Measurements from ENCODE around the gene EHD1. TPM values are rescaled to one million over a fixed set of nuclear protein-coding genes. Genes with fewer than 3 reads are reported as not detected.

The EHD1 gene
- total RNA-seq, 2 experiments from 2014 or later: 101 to 153 TPM

DNA sequence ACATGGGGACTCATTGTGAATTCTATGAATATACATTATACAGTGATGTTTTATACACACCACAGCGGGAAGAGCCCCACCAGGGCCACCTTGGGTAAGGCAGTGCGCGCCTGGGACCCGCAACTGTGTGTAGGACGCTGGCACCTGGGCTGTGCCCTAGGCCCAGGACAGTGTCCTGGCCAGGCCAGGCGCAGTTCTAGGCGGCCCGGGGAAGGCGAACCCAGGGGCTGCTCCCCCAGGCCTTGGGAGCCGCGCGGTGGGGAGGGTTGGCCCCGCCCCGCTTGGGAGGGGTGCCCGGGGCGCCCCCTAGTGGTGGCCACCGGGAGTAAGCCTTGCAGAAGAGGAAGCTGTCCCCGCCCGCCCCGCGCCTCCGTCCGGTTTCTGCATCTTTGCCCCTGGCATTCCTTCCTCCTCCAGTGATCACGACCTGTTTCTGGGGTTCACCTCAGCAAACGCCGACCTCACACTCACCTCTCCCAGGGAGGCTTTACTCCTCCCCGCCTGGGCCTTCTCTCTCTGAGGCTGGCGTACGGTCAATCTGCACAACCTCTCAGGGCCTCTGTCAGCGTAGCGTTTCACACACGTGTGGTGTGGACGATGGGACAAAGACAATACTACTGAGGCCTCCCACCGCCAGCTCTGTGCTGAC is 9.5 kb upstream of the EHD1 start:
- Histone ChIP-seq H3K9me2 (ENCODE audit: insufficient read depth, low read length) (no peaks in the 10 kb centered on the region), H3K4me3 (ENCODE audit: low read depth, low read length, poor library complexity, severe bottlenecking) (peak overlapping the region; percentile 53), H3K4me2 (ENCODE audit: low read length) (peak overlapping the region; percentile 75), H3K4me1 (ENCODE audit: insufficient read depth, low read length, poor library complexity, severe bottlenecking) (peaks cover 40% of the 10 kb centered on the region), H3K79me2 (ENCODE audit: insufficient read depth, low read depth, low read length) (no peaks in the 10 kb centered on the region), H3K9me3 (ENCODE audit: low read length) (no peaks in the 10 kb centered on the region), H3K27ac (ENCODE audit: low read depth, low read length, poor library complexity, severe bottlenecking) (peak overlapping the region; percentile 44), H3K36me3 (ENCODE audit: insufficient read depth, low read length) (no peaks in the 10 kb centered on the region), H2AFZ (ENCODE audit: low read length) (peak overlapping the region; percentile 97), H4K20me1 (ENCODE audit: insufficient read depth, low read length) (no peaks in the 10 kb centered on the region)
- POLR2A ChIA-PET: interaction anchor here (0.6 to 1.7 kb wide), 3 partner anchors 11 to 42 kb away, joined by 4 to 9 read pairs (median 4); no protein-coding TSS in a partner anchor
- BruUV-seq (replicated peaks): no TSS peak
- CTCF ChIA-PET (ENCODE audit: unreplicated experiment): interaction anchor here (0.6 to 1.8 kb wide), 10 partner anchors 11 to 44 kb away, joined by 3 to 12 read pairs (median 4); partner anchors contain the start of gene CDC42BPG
- intact Hi-C loops (cut with micrococcal nuclease; ENCODE audit: unreplicated experiment): loop anchor here (1.0 kb wide), 1 partner anchor 41 kb away; no protein-coding TSS in a partner anchor
- no peak for TF ChIP-seq EZH2phosphoT487 (IDR thresholded peaks at IDR 0.05; ENCODE audit: borderline replicate concordance, low read depth, low read length)
- TF ChIP-seq, protein P1, sequence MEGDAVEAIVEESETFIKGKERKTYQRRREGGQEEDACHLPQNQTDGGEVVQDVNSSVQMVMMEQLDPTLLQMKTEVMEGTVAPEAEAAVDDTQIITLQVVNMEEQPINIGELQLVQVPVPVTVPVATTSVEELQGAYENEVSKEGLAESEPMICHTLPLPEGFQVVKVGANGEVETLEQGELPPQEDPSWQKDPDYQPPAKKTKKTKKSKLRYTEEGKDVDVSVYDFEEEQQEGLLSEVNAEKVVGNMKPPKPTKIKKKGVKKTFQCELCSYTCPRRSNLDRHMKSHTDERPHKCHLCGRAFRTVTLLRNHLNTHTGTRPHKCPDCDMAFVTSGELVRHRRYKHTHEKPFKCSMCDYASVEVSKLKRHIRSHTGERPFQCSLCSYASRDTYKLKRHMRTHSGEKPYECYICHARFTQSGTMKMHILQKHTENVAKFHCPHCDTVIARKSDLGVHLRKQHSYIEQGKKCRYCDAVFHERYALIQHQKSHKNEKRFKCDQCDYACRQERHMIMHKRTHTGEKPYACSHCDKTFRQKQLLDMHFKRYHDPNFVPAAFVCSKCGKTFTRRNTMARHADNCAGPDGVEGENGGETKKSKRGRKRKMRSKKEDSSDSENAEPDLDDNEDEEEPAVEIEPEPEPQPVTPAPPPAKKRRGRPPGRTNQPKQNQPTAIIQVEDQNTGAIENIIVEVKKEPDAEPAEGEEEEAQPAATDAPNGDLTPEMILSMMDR (conservative IDR thresholded peaks at IDR 0.05; ENCODE audit: low read length): peak; percentile 93
- DNase-seq (ENCODE audit: low spot score): peak; percentile 86

DNA sequence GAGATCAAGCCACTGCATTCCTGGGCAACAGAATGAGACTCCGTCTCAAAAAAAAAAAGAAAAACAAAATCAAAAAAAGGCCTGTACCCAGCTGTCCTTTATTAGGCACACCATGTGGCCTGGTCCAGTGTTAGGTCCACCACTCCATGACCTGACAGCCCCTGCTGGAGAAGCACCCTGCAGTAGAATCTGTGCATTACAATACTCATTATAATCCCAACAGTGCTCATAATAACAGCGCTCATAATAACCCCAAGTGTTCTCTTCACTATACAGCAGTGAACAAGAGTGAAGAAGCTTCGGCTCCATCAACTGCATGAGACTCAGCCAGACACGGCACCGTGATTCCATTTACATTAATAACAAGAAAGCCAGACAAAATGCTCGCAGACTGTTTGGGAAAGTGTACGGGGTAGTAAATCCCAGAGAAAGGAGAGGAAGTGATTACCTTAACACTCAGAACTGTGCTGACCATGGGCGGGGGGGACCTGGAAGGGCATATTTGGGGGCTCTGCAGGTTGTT is 8.9 kb upstream of the EHD1 start:
- peak overlapping the region; percentile 97 for H2AFZ ChIP-seq (ENCODE audit: low read length)
- intact Hi-C loops (cut with micrococcal nuclease; ENCODE audit: unreplicated experiment): loop anchor here (1.0 kb wide), 1 partner anchor 40 kb away; no protein-coding TSS in a partner anchor
- POLR2A ChIA-PET: interaction anchor here (0.6 to 1.7 kb wide), 3 partner anchors 39 to 109 kb away, joined by 3 to 9 read pairs (median 3); partner anchors contain the start of gene SF1
- peak overlapping the region; percentile 75 for H3K4me2 ChIP-seq (ENCODE audit: low read length)
- no peaks in the 10 kb centered on the region for H4K20me1 ChIP-seq (ENCODE audit: insufficient read depth, low read length)
- TF ChIP-seq, protein P1 (conservative IDR thresholded peaks at IDR 0.05; ENCODE audit: low read length): no peak
- no peak for TF ChIP-seq EZH2phosphoT487 (IDR thresholded peaks at IDR 0.05; ENCODE audit: borderline replicate concordance, low read depth, low read length)
- peaks cover 46% of the 10 kb centered on the region for H3K4me1 ChIP-seq (ENCODE audit: insufficient read depth, low read length, poor library complexity, severe bottlenecking)
- no peaks in the 10 kb centered on the region for H3K36me3 ChIP-seq (ENCODE audit: insufficient read depth, low read length)
- peak overlapping the region; percentile 44 for H3K27ac ChIP-seq (ENCODE audit: low read depth, low read length, poor library complexity, severe bottlenecking)
- peak overlapping the region; percentile 53 for H3K4me3 ChIP-seq (ENCODE audit: low read depth, low read length, poor library complexity, severe bottlenecking)
- no peaks in the 10 kb centered on the region for H3K9me2 ChIP-seq (ENCODE audit: insufficient read depth, low read length)
- no peaks in the 10 kb centered on the region for H3K9me3 ChIP-seq (ENCODE audit: low read length)
- DNase-seq (ENCODE audit: low spot score): peak; percentile 45
- CTCF ChIA-PET (ENCODE audit: unreplicated experiment): interaction anchor here (1.1 to 1.8 kb wide), 5 partner anchors 13 to 43 kb away, joined by 4 to 12 read pairs (median 6); partner anchors contain the start of gene CDC42BPG
- H3K79me2 ChIP-seq (ENCODE audit: insufficient read depth, low read depth, low read length): no peaks in the 10 kb centered on the region
- no TSS peak for BruUV-seq (replicated peaks)

Measured in OCI-LY7 (cell line).